Measurements from ENCODE around the gene PRRT3.

DNA sequence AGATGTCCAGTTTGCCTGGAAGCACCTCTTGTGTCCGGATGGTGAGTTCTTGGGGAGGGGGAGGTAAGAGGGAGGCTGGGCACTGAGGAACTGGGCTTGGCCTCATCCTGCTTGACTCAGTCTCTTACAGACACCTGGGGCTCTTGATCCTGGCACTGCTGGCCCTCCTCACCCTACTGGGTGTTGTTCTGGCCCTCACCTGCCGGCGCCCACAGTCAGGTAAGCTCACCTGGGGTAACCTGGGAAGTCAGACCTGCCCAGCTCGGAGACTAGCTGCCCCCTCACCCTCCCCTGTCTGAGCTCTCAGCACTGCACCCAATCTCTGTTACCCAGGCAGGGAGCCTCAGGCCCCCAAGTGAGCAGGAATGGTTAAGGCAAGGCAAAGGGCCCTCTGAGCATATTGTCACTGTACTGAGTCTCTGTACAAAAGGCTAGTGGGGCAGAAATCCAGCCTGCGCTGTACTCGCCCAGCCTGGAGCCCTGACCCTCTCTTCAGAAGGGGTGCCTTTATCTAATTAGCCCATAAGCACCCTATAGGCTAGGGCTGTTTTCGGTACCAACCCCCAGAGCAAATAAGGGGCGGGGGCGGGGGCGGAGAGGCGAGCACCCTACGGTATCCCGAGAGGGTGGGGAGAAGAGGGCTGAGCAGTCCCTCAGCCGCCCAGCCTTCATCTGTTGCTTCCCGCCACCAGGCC lies 37.5 kb downstream of the PRRT3 start:
- no peak for TF ChIP-seq CTCF (IDR thresholded peaks at IDR 0.05; ENCODE audit: extremely low read depth in 1 of 2, insufficient read depth in 1 of 2, low read depth in 1 of 2, low read length in 2 of 2)
- TF ChIP-seq POLR2A (IDR thresholded peaks at IDR 0.05; ENCODE audit: low read depth, low read length), result no peak
- TF ChIP-seq POLR2AphosphoS5 (IDR thresholded peaks at IDR 0.05; ENCODE audit: insufficient read depth, low read depth, low read length), result no peak
- no peak for TF ChIP-seq MAX (IDR thresholded peaks at IDR 0.05; ENCODE audit: insufficient read depth, insufficient read length)
- no peak for TF ChIP-seq JUN (IDR thresholded peaks at IDR 0.05; ENCODE audit: borderline replicate concordance, insufficient read depth, insufficient read length, low read depth)
